C4-2B (cell line): ENCODE measurements around the gene TTLL13.
"Not testable (repeated sequence)": the region's sequence is repeated elsewhere in the genome, so short reads cannot be mapped to it uniquely, and the experiment has no call there.

Source experiments
- H3K27ac ChIP-seq: fragments of 450-650 bp; 2 replicates; pipeline ENCODE4 v1.5.1; 2017
- ZFX ChIP-seq: fragments of 450-650 bp; IDR thresholded peaks from 2 replicates; pipeline ENCODE4 v1.6.1; 2017
- TF ChIP-seq, protein P1 (sequence below): fragments of 450-650 bp; conservative IDR thresholded peaks from 2 replicates; pipeline ENCODE4 v1.5.1; 2017; ENCODE audit warnings: mild to moderate bottlenecking

Gene TTLL13

DNA sequence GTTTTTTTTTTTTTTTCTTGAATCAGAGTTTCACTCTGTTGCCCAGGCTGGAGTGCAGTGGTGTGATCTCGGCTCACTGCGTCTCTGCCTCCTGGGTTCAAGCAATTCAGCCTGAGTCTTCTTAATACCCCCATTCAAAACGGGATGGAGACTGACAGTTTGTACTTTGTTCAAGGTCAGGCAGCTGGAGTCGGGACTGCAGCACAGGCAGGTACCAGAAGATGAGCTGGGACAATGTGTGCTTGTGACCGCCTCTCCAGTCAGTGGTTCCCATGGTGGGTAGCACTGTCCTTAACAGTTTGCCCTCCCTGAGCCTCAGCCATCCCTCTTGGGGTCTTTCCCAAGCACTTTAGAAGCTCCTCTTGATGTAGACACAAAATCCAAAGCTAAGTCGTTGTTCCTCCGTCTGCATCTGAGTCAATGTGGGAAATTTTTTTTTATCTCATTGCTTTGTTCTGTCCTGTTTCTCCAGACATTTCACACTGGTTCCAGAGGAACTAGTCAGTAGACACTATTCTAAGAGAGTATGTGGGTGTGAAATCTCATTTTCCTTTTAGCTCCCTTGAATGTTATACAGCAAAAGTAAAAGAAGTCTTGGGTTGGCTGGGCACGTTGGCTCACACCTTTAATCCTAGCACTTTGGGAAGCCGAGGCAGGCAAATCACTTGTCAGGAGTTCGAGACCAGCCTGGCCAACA, 5.3 kb upstream of the TTLL13 start:
- TF ChIP-seq, protein P1, sequence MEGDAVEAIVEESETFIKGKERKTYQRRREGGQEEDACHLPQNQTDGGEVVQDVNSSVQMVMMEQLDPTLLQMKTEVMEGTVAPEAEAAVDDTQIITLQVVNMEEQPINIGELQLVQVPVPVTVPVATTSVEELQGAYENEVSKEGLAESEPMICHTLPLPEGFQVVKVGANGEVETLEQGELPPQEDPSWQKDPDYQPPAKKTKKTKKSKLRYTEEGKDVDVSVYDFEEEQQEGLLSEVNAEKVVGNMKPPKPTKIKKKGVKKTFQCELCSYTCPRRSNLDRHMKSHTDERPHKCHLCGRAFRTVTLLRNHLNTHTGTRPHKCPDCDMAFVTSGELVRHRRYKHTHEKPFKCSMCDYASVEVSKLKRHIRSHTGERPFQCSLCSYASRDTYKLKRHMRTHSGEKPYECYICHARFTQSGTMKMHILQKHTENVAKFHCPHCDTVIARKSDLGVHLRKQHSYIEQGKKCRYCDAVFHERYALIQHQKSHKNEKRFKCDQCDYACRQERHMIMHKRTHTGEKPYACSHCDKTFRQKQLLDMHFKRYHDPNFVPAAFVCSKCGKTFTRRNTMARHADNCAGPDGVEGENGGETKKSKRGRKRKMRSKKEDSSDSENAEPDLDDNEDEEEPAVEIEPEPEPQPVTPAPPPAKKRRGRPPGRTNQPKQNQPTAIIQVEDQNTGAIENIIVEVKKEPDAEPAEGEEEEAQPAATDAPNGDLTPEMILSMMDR: no peak
- no peak for TF ChIP-seq ZFX
- no peak overlapping the region for H3K27ac ChIP-seq

DNA sequence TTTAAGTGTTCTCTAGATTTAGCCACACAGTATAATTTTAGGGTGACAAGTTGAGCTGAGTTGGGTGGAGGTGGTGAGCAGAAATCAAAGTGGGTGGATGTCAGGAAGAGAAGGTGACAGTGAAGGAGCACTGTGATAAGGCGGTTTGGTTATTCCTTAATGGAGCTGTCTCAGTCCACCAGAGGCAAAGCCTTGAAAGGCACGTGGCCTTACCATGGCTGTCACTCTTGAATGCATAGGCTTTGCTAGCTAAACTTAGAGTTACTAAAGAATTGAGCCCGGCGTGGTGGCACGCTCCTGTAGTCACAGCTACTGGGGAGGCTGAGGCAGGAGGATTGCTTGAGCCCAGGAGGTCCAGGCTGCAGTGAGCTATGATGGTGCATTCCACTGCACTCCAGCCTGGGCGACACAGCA, 560 bp upstream of the TTLL13 start:
- no peak overlapping the region; the same call in 1 of the 2 replicates for H3K27ac ChIP-seq
- TF ChIP-seq ZFX: no peak
- TF ChIP-seq, protein P1: no peak

DNA sequence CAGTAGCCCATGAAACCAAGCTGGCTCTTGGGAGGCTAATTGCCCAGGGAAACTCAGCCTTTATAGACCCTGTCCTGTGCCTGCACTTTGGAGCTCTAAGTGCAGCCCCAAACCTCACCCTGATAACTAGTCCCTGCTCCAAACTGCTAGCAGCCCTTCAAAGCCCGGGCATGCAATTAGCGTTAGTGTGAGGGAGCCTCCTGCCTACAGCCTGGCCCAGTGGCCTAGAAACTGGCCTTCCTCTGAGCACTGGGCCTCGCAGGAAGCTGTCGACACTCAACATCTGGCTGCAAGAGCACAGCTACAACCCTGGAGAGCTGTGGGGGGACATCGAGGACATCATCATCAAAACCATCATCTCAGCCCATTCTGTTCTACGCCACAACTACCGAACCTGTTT, 8.4 kb downstream of the TTLL13 start:
- H3K27ac ChIP-seq: no peak overlapping the region
- no peak for TF ChIP-seq ZFX
- TF ChIP-seq, protein P1: no peak

DNA sequence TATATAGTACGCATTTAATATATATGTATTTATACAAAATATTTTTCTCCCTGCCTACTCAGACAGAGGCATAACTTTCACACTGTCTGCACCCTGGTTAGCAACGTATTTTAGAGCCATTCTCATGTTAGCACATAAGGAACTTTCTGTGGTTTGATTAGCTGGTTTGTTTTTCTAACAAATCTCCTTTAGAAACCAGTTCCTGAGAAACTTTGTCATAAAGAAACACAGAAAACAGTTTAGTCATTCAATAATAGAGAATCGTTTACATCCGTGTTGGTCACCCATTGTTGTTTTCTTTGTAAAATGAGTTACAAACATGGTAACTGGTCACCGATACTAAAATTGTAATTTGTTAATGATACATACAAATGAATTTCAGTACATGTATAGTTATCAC, 10.2 kb downstream of the TTLL13 start:
- TF ChIP-seq, protein P1: no peak
- TF ChIP-seq ZFX: no peak
- no peak overlapping the region for H3K27ac ChIP-seq

DNA sequence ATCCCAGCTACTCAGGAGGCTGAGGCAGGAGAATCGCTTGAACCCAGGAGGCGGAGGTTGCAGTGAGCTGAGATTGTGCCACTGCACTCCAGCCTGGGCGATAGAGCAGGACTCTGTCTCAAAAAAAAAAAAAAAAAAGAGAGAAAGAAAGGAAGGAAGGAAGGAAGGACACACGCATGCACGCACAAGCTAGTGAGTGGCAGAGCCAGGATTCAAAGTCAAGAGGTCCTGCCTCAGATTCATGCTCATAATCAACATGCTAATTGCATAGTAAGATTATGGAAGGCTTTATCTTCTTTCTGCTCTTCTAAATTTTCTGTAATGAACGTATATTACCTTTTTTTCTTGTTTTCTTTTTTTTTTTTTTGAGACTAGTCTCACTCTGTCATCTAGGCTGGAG, 11.4 kb downstream of the TTLL13 start:
- H3K27ac ChIP-seq: not testable (repeated sequence)

DNA sequence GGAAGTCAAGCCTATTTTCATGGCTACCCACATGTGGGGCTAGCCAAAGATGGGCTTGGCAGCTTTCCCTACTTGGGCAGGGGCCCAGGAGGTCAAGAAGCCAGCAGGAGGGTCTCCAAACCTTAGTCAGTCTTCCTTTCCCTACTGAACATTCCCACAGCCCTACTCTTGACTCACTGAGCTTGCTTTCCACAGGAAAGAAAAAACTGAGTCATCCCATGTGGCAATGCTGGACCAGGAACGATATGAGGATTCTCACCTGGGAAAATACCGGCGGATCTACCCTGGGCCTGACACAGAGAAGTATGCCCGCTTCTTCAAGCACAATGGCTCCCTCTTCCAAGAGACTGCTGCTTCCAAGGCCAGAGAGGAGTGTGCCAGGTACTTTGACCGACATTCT, 12.5 kb downstream of the TTLL13 start:
- no peak overlapping the region for H3K27ac ChIP-seq
- no peak for TF ChIP-seq ZFX
- TF ChIP-seq, protein P1: no peak

DNA sequence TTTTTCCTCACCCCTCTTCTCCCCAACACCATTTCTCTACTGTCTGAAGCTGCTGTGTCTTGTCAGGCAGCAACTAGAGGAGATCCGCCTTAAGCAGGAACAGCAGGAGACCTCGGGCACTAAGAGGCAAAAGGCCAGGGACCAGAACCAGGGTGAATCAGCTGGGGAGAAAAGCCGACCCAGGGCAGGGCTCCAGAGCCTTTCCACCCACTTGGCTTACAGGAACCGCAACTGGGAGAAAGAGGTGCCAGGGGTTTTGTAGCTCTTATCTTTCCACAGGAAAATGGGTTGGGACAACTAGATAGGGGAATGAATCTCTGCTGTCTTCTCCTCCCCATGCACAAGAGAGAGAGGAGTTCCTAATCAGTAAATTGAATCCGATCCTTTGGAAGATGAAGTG, 13.1 kb downstream of the TTLL13 start:
- no peak for TF ChIP-seq ZFX
- TF ChIP-seq, protein P1: no peak
- no peak overlapping the region for H3K27ac ChIP-seq

DNA sequence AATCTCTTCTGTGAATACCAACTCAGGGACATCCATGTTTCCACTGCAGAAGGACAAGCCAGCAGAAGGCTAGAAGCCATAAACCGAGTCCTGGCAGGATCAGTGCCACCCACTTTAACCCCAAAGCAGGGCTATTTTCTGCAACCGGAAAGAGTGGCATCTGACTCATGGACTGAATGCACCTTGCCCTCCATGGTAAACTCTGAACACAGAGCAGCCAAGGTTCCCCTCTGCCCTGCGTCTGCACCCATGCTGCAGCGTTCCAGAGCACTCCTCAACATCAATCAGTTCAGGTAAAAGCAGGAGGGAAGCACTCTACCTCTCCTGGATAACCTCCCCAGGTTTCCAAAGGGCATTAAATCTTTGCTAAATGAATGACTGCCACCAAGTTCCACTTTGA, 15.3 kb downstream of the TTLL13 start:
- TF ChIP-seq, protein P1: no peak
- no peak for TF ChIP-seq ZFX
- H3K27ac ChIP-seq: peak overlapping the region; percentile 90
